Measurements from ENCODE around the gene MTTP.

MTTP gene

DNA sequence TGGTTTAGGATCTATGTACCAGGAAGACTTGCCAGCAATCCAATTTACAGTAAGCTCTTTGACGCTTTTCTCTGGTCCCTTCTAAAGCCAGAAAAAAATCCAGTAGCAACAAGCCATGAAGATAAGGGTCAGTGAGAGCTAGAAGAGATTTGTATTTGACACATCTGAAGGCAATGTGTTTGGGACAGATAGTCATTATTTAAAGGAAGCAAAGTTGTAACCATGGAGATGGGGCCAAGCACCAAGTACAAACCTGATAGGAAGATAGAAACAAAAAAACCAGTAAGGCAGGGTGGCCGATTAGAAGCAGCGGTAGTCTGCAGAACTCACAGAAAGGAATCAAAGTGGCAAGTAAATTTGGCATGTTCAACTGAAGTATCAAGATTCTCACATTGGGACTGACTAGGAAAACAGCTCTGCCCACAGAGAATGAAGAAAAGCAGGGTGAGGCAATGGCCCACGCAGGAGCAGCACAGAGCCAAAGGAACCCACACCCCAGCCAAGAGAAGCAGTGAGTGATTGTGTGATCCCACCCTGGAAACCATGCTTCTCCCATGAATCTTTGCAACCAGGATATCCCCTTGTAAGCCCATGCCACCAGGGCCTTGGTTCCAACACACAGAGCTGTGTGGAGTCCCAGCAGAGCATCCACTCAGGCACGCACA, 95.9 kb downstream of the MTTP start:
- no peak for DNase-seq (ENCODE audit: low read depth, low spot score)
